GM21717 (cell line): ENCODE data around the gene NECTIN1.

ENCODE experiments used
- ATAC-seq: cut with Tn5 transposase; IDR thresholded peaks from one replicate; pipeline ENCODE4 v1.9.1; 2021; ENCODE audit warnings: mild to moderate bottlenecking, moderate library complexity; ENCODE audit not compliant: unreplicated experiment

The NECTIN1 gene

DNA sequence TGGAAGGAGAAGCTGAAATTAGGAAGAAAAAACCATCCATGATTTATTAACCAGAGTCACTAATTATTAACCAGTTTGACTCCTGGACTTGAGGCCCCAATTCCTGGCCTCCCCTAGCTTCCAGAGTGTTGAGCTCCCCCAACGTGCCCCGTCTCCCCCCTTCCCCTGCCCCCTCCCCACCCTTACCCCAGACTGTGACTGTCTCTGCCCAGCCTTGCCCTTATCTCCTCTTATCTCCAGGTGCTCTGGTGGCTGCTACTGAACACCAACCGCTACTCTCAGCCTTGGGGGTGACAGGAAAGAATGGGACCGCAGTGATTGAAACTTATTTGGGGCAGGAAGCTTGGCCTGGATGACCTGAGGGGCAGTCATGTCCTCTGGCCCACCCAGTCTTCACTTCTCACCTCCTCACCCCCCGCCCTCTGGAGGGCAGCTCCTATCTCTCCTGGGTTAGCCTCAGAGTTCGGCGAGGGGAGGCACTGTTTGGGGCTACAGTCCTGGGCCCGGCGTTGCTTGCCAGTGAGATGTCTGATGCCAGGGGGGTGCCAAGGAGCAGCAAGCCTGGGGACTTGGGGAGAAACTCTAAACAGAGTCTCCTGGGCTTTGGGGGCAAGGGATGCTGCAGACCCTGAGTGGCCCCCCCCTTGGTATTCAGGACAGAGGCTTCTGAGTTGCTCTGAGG is 15.5 kb downstream of the NECTIN1 start:
- ATAC-seq, result no peak

DNA sequence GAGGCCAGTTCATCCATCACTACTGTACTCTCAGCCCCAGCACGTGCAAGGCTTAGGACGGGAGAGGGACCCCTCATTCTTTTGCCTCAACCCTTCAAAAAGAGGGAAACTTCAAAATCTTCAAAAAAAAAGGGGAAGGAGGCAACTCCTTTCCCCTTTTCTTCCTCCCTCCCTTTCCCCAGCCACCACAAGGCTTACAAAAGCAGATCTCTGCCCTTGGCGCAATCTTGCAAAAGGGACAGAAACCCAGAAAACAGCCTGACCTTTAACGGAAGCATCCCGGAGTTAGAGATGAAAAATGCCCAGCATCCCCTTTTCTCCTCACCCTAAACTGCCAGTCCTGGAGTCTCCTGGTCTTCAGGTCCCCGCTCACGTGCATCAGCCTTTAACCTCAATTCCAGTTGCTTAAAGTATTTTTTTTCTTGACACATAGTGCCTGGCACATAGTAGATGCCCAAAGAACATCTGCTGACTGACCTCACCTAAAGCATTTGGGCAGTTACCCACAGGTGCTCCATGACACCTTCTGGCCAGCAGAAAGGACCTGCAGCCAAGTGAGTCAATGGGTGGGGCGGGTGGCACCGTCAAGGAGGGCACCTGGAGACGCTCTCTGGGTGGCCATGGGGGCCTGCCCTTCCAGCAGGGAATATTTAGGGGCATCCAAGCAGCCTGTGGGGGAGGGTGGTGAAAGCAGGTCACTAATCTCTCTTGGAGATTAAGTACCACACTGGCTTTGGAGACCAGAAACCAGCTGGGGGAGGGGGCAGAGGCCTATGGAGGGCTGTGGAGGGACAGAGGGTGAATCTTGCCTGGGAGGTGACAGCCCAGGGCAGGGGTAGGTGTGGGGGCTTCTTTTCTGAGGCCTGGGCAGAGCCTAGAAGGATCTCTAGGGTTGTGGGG is 16.3 kb downstream of the NECTIN1 start:
- no peak for ATAC-seq

- no peak for ATAC-seq
These were observed 17.0 kb downstream of the NECTIN1 start for GRCh38 chr11:119712006-119712405.

- no peak for ATAC-seq
These were observed 17.5 kb downstream of the NECTIN1 start for GRCh38 chr11:119711476-119711875.

DNA sequence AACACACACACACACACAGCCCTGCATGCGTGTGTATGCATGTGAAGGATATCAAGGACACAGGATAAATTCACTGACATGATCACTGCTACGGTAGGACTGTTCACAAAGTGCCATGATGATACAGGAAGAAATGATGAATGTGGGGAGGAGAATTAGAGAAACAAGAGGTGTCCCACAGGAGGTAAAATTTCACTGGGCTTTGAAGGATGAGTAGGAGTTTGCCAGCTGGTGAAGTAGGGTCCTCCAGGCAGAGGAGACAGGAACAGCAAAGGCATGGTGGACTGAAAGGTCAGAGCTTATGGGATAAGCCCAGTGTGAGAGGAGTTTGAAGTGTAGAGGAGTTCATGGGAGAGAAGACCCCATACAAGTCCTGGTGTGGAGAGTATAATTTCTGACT is 18.6 kb downstream of the NECTIN1 start:
- no peak for ATAC-seq

GRCh38 chr11:119709638-119710346 is 19.2 kb downstream of the NECTIN1 start:
- no peak for ATAC-seq

DNA sequence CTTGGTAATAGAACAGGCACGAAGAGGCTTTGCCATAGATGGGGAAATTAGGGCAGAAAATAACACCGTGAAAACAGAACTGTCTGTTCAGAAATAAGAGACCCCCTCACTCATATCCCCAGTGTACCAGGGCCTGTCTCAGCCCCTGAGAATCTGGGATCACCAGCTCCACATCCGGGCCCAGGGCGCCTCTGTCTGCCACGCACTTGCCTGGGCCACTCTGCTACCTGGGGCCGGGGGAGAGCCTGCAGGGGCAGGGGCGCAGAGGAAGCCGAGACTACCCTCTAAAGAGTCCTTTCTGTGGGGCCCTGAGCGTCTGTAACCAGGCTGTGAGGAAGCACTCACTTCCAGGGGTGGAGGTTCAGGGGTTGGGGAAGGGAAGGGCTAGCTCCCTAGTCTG is 19.8 kb downstream of the NECTIN1 start:
- no peak for ATAC-seq

GRCh38 chr11:119708384-119708783 is 20.6 kb downstream of the NECTIN1 start:
- ATAC-seq, result no peak

DNA sequence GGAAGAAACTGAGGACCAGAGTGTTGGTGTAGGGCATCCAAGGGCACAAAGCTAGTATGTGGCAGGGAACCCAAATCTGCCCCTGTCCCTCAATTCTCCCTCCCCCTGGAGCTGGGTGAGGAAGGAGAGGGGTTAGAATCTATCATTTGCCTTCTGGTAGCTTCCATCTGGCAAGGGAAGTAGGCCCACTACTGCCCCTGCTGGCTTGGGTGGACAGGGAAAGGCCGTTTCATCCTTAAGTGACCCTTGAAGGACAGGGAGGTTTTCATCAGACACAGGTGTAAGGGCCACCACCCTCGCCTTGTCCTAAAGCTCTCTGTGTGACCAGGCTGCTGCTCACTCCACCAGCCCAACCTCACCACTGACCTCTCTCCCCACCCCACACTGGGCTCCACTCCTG is 22.1 kb downstream of the NECTIN1 start:
- no peak for ATAC-seq

- ATAC-seq, result no peak
These were observed 23.0 kb downstream of the NECTIN1 start for GRCh38 chr11:119706029-119706428.

DNA sequence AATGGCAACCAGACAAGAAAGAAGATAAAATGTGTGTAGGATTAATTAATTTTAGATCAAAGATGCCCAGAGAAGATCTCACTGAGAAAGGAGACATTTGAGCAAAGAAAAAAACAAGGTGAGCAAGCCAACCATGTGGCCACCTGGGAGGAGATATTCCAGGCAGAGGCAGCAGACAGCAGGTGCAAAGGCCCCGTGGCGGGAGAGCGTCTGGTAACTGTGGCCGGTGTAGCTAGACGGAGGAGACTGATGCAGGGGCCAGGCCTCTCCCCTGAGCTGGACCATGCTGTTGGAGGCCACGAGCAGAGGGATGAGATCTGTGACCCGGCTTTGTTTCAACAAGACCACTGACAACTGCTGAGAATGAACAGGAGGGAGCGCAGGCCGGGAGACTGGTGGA is 23.6 kb downstream of the NECTIN1 start:
- ATAC-seq, result no peak

DNA sequence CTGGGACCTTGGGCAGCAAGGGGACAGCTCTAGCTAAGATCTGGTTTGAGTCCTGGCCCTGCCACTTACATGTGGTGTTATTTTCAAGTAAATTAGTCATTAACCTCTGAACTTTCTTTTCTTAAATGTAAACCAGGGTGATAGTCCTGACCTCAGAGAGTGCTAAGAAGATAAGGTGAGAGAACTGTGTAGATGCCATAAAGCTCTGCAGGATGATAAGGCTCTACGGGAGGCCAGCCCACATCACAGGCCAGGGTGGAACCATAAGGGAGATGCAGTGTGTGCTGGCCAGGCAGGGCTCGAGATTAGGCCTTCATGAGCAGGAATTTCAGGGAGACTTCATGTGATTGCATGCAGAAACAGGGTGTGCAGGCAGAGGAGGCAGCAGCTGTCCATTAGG is 24.2 kb downstream of the NECTIN1 start:
- ATAC-seq, result no peak

GRCh38 chr11:119701591-119702549 is 27.1 kb downstream of the NECTIN1 start:
- ATAC-seq, result no peak

GRCh38 chr11:119700536-119701346 is 28.3 kb downstream of the NECTIN1 start:
- no peak for ATAC-seq

DNA sequence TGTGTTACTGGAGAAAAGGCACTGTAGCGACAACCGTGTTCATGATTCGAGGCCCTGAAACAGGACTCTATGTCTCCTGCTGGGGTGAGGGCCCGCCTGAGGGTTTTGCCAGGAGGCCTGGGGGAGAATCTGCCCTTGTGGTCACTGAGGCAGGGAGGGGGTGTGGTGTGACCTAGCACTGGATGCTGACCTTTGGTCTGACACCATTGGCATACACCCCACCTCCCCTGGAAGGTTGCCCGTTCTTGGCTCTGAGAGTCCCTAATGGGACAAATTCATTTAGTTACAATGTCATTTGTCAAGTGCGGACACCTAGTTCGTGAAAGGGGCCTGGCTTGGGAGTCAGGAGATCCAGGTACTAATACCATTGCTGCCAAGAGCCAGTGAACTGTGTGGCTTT is 29.0 kb downstream of the NECTIN1 start:
- no peak for ATAC-seq

- no peak for ATAC-seq
These were observed 29.8 kb downstream of the NECTIN1 start for GRCh38 chr11:119699227-119699626.

DNA sequence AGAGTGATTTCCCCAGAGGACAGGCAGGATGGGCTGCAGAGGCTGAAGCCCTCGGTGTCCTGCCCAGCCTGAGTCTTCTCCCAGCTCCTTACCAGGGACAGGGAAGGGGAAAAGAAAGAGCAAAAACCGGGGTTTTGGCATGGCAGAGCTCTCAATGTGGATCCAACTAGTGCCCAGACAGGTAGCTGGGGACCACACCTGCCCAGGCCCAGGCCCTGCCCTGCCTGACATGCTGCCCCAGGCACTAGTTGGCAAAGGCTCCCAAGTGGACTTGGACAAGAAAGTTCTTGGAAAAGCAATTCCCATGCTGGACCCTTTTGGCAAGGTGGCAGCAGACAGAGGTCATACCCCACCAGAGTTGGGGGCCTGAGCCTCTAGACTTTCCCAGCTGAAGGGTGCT is 31.1 kb downstream of the NECTIN1 start:
- ATAC-seq, result no peak

- ATAC-seq, result no peak
These were observed 31.6 kb downstream of the NECTIN1 start for GRCh38 chr11:119697445-119697844.

DNA sequence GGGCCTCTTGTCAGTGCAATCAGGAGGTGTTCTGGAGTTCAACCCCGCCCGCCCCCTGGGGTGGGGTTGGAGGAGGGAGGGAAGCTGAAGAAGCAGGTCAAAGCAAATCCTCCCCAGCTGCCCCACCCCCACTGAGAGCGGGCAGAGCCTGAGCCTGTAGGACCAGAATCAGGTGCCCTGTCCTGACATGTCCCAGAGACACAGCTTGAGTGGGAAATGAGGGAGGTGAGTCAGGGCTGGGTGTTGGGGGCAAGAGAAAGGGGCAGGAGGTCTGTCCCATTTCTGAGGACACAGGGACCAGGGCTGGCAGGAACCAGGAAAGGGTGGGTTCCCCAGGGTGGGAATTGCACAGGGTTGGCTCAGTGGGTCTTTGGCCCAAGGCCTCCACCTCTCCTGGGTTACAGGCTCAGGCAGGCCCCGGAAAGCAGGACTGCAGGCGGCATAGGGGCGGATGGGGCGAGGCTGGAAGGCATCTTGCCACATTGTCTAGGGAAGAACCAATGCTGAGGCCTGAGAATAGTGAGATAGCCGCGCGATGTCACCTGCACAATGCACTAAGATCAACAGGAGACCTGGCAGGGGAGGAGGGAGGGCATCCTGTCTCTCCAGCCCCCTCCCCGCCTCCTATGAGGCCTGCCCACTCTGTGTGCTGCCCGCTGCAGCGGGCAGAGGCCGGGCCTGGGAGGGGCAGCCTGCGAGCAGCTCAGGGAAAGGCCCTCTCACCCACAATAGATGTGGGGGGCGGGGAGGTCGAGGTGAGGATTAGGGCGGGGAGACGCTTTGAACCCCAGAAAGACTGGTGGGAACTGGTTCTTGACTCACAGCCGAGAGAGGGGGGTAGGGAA is 32.4 kb downstream of the NECTIN1 start:
- no peak for ATAC-seq
